H1 (cell line): Measurements from ENCODE around the gene NUBP2. TPM values are rescaled to one million over a fixed set of nuclear protein-coding genes. Genes with fewer than 3 reads are reported as not detected.

Experiments used
- BACH1 ChIP-seq: IDR thresholded peaks from 2 replicates; pipeline ENCODE4 v1.6.1; 2012; ENCODE audit warnings: low read length, improper control_type of control experiment
- BCL11A ChIP-seq, 2 experiments: IDR thresholded peaks; one replicate each; pipeline ENCODE4 v1.6.1; 2011; ENCODE audit warnings: low read depth in 2 of 2, low read length in 2 of 2, mild to moderate bottlenecking in 2 of 2
- FOSL1 ChIP-seq: IDR thresholded peaks from 2 replicates; pipeline ENCODE4 v1.6.1; 2011; ENCODE audit warnings: mild to moderate bottlenecking, low read depth, low read length, moderate library complexity; ENCODE audit not compliant: insufficient read depth
- GTF2F1 ChIP-seq: IDR thresholded peaks from 2 replicates; pipeline ENCODE4 v1.6.1; 2012; ENCODE audit warnings: low read depth, low read length, improper control_type of control experiment, borderline replicate concordance
- NRF1 ChIP-seq: IDR thresholded peaks from 2 replicates; pipeline ENCODE4 v1.6.1; 2011; ENCODE audit warnings: mild to moderate bottlenecking, low read depth, low read length, improper control_type of control experiment
- SP4 ChIP-seq: IDR thresholded peaks from 2 replicates; pipeline ENCODE4 v1.6.1; 2012; ENCODE audit warnings: low read length, inconsistent platforms
- TEAD4 ChIP-seq: IDR thresholded peaks from 2 replicates; pipeline ENCODE4 v1.6.1; 2012; ENCODE audit warnings: low read depth, low read length, inconsistent platforms, mixed read lengths
- polyA plus RNA-seq, 7 experiments: library from polyadenylated mRNA; depleted of rRNA in 3 of 7; stranded (reverse) in 5 of 7; unstranded in 2 of 7; fragments of >200 nt in 5 of 7; fragments of 200-250 nt in 2 of 7; gene quantifications; 1 replicate in 5 of 7; 2 replicates in 1 of 7; 4 replicates in 1 of 7; pipeline versions ENCODE4 v1.2.1 to v1.2.3, GENCODE V29; 2011 to 2013; ENCODE audit warnings: missing spikeins in 2 of 7, mixed read lengths in 2 of 7
- total RNA-seq: library from RNA; stranded (reverse); fragmentation: NEBNext Ultra II Directional; extraction: Animal tissue kit (Norgen Biotek cat#: 25700); gene quantifications from 2 replicates; pipeline ENCODE4 v1.2.1, GENCODE V29; 2021

The NUBP2 gene
- total and polyA plus RNA-seq, 2 of the 8 experiments (the other 6 are each of a cell fraction or from before 2014, with no cell fraction given) = 70.3 to 96.9 TPM

DNA sequence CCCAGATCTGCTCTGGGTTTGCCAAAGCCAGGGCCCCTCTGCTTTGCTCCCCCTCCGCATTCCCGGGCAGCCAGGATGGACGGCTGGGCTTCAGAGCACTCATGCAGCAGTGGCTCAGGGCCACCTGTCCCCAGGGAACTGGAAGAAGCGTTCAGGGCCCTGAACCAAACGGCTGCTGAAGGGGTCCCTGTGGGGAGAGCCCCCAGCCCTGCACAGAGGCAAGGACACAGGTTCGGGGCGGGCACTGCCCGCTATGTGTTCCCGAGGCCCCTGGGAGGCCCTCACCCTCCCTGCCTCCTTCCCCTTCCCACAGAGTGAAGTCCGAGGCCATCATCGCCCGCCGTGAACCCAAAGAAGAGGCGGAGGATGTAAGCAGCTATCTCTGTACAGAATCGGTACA lies 21.8 kb upstream of the NUBP2 start (continued):
- no peak for TF ChIP-seq GTF2F1
- no peak for TF ChIP-seq BCL11A (IDR thresholded peaks at IDR 0.05; ENCODE audit: low read depth in 2 of 2, low read length in 2 of 2)
- TF ChIP-seq SP4 = no peak
- TF ChIP-seq BACH1 = no peak
- TF ChIP-seq NRF1 = no peak
- TF ChIP-seq FOSL1 = no peak
- TF ChIP-seq TEAD4 = no peak
